OCI-LY3 (cell line): ENCODE results near the gene NXPH4.

ENCODE experiments used
- CTCF ChIP-seq: fragments of 200-600, 300-600 bp; sonication (generic); IDR thresholded peaks from 2 replicates; pipeline ENCODE4 v1.5.1; 2014; ENCODE audit warnings: antibody characterized with exemption, low read length, low read depth
- EZH2phosphoT487 ChIP-seq: fragments of 200-600 bp; shearing (Covaris generic); IDR thresholded peaks from 2 replicates; pipeline ENCODE4 v1.6.1; 2018; ENCODE audit warnings: antibody characterized with exemption, mixed run types, low read depth

- no peak for TF ChIP-seq CTCF
- no peak for TF ChIP-seq EZH2phosphoT487
These were observed 46.5 kb downstream of the NXPH4 start for GRCh38 chr12:57263096-57263495.
